GM23338 (cell line): Measurements from ENCODE around the gene CCR4. TPM values are rescaled to one million over a fixed set of nuclear protein-coding genes. Genes with fewer than 3 reads are reported as not detected.

Experiments used
- ATAC-seq: fragments of 200-7000 bp; cut with Tn5 transposase; 3 replicates; pipeline ENCODE4 v1.9.1; 2020
- DNase-seq: peaks from one replicate; pipeline ENCODE4 v3.0.0-alpha.2; 2015; ENCODE audit warnings: low spot score
- H2AFZ ChIP-seq: fragments of 200-600 bp; sonication (generic); 2 replicates; pipeline ENCODE4 v1.8.0; 2016; ENCODE audit warnings: antibody characterized with exemption, mild to moderate bottlenecking, moderate library complexity
- H3F3A ChIP-seq: fragments of 200-600 bp; sonication (generic); replicated peaks from 2 replicates; pipeline ENCODE4 v1.8.0; 2017; ENCODE audit warnings: antibody characterized with exemption, mixed run types, low read depth
- H3K27ac ChIP-seq: fragments of 200-600 bp; sonication (generic); 2 replicates; pipeline ENCODE4 v1.6.1; 2016; ENCODE audit warnings: low read depth
- H3K27me3 ChIP-seq: fragments of 200-600 bp; sonication (generic); 2 replicates; pipeline ENCODE4 v1.8.0; 2016; ENCODE audit warnings: mild to moderate bottlenecking, mixed run types, moderate library complexity; ENCODE audit not compliant: insufficient read depth
- H3K36me3 ChIP-seq: fragments of 200-600 bp; sonication (generic); 2 replicates; pipeline ENCODE4 v1.8.0; 2016; ENCODE audit warnings: mild to moderate bottlenecking; ENCODE audit not compliant: insufficient read depth
- H3K4me1 ChIP-seq: fragments of 200-600 bp; sonication (generic); 2 replicates; pipeline ENCODE4 v1.8.0; 2016; ENCODE audit warnings: mild to moderate bottlenecking, moderate library complexity; ENCODE audit not compliant: insufficient read depth
- H3K4me2 ChIP-seq: fragments of 200-600 bp; sonication (generic); 2 replicates; pipeline ENCODE4 v1.7.1; 2017; ENCODE audit warnings: mixed run types
- H3K4me3 ChIP-seq: fragments of 200-600 bp; sonication (generic); 2 replicates; pipeline ENCODE4 v1.6.1; 2016; ENCODE audit warnings: mixed run types
- H3K79me2 ChIP-seq: fragments of 200-600 bp; sonication (generic); replicated peaks from 2 replicates; pipeline ENCODE4 v1.8.0; 2017; ENCODE audit warnings: mild to moderate bottlenecking; ENCODE audit not compliant: insufficient read depth
- H3K9me2 ChIP-seq: fragments of 200-600 bp; sonication (generic); 2 replicates; pipeline ENCODE4 v1.8.0; 2017; ENCODE audit not compliant: insufficient read depth
- H4K20me1 ChIP-seq: fragments of 200-600 bp; sonication (generic); replicated peaks from 2 replicates; pipeline ENCODE4 v1.8.0; 2017; ENCODE audit warnings: mild to moderate bottlenecking; ENCODE audit not compliant: insufficient read depth
- H3K27ac Mint-ChIP-seq: 2 replicates; pipeline ENCODE4 v1.8.0; 2020; ENCODE audit warnings: inconsistent platforms, mild to moderate bottlenecking, moderate library complexity, mixed read lengths
- H3K27me3 Mint-ChIP-seq: 3 replicates; pipeline ENCODE4 v1.8.0; 2022; ENCODE audit warnings: low read depth, mild to moderate bottlenecking, moderate library complexity, mixed read lengths, inconsistent platforms; ENCODE audit not compliant: insufficient read depth, poor library complexity
- H3K36me3 Mint-ChIP-seq: 3 replicates; pipeline ENCODE4 v1.8.0; 2021; ENCODE audit warnings: low read depth, mild to moderate bottlenecking, inconsistent platforms, moderate library complexity, mixed read lengths
- H3K4me1 Mint-ChIP-seq: 3 replicates; pipeline ENCODE4 v1.8.0; 2020; ENCODE audit warnings: mild to moderate bottlenecking, inconsistent platforms, mixed read lengths
- H3K4me3 Mint-ChIP-seq: 3 replicates; pipeline ENCODE4 v1.8.0; 2021; ENCODE audit warnings: moderate library complexity, mild to moderate bottlenecking, inconsistent platforms, mixed read lengths
- H3K9me3 Mint-ChIP-seq: 3 replicates; pipeline ENCODE4 v1.8.0; 2020; ENCODE audit warnings: moderate library complexity, mild to moderate bottlenecking, inconsistent platforms, mixed read lengths
- CREB1 ChIP-seq: fragments of 250-450 bp; sonication (Bioruptor Pico); IDR thresholded peaks from 2 replicates; pipeline ENCODE4 v1.5.0; 2020; ENCODE audit warnings: low read depth, mild to moderate bottlenecking, moderate library complexity
- CTCF ChIP-seq, 2 experiments: fragments of 200-600 bp in 1 of 2; sonication (generic) in 1 of 2; conservative IDR thresholded peaks; 2 replicates each; pipeline versions ENCODE4 v1.5.1 to v1.6.1; 2016 to 2017; ENCODE audit warnings: antibody characterized with exemption in 2 of 2, low read depth in 2 of 2, mild to moderate bottlenecking in 2 of 2, moderate library complexity in 1 of 2
- EZH2 ChIP-seq: fragments of 200-600 bp; sonication (generic); IDR thresholded peaks from one replicate; pipeline ENCODE4 v1.8.0; 2017; ENCODE audit warnings: antibody characterized with exemption, mild to moderate bottlenecking, low read depth; ENCODE audit not compliant: unreplicated experiment
- EZH2phosphoT487 ChIP-seq: fragments of 200-600 bp; sonication (generic); IDR thresholded peaks from one replicate; pipeline ENCODE4 v1.8.1; 2018; ENCODE audit warnings: antibody characterized with exemption; ENCODE audit not compliant: unreplicated experiment
- JUNB ChIP-seq: IDR thresholded peaks from one replicate; pipeline ENCODE4 v1.6.1; 2016; ENCODE audit warnings: antibody characterized with exemption; ENCODE audit not compliant: unreplicated experiment
- NANOG ChIP-seq: IDR thresholded peaks from 2 replicates; pipeline ENCODE4 v1.6.1; 2016; ENCODE audit warnings: antibody characterized with exemption, borderline replicate concordance
- POLR2AphosphoS5 ChIP-seq: IDR thresholded peaks from 2 replicates; pipeline ENCODE4 v1.6.1; 2016; ENCODE audit warnings: antibody characterized with exemption, low read depth
- REST ChIP-seq: IDR thresholded peaks from one replicate; pipeline ENCODE4 v1.6.1; 2018; ENCODE audit warnings: antibody characterized with exemption; ENCODE audit not compliant: unreplicated experiment
- STAT1 ChIP-seq: IDR thresholded peaks from one replicate; pipeline ENCODE4 v1.6.1; 2016; ENCODE audit warnings: antibody characterized with exemption; ENCODE audit not compliant: unreplicated experiment
- ZNF114 ChIP-seq: fragments of 250-450 bp; sonication (Bioruptor Pico); IDR thresholded peaks from 2 replicates; pipeline ENCODE4 v1.5.0; 2020; ENCODE audit warnings: mild to moderate bottlenecking, moderate library complexity
- ZNF331 ChIP-seq: fragments of 250-450 bp; sonication (Bioruptor Pico); IDR thresholded peaks from 2 replicates; pipeline ENCODE4 v1.5.0; 2020; ENCODE audit warnings: low read depth, mild to moderate bottlenecking, moderate library complexity
- polyA plus RNA-seq: library from polyadenylated mRNA; unstranded; fragments of >200 nt; fragmentation: Nextera tagmentation; extraction: Ambion mirVana; gene quantifications from 2 replicates; pipeline ENCODE4 v1.2.1, GENCODE V29; 2016
- total RNA-seq: library from RNA; depleted of rRNA; stranded (reverse); fragments of >200 nt; shearing (Covaris generic); gene quantifications from 2 replicates; pipeline ENCODE4 v1.2.3, GENCODE V29; 2014
- TF ChIP-seq, protein P1 (sequence below): IDR thresholded peaks from 2 replicates; pipeline ENCODE4 v1.6.1; 2016; ENCODE audit warnings: antibody characterized with exemption
- TF ChIP-seq, protein P2 (sequence below): fragments of 250-450 bp; sonication (Bioruptor Pico); IDR thresholded peaks from 2 replicates; pipeline ENCODE4 v1.5.0; 2020; ENCODE audit warnings: mild to moderate bottlenecking, moderate library complexity

The CCR4 gene
- total and polyA plus RNA-seq, 2 experiments from 2014 or later, result 0.10 to 0.35 TPM

GRCh38 chr3:32975891-32976595, 24.6 kb downstream of the CCR4 start:
- H3K9me2 ChIP-seq, result no peaks in the 10 kb centered on the region
- H3K4me3 Mint-ChIP-seq, result no peak overlapping the region
- no peaks in the 10 kb centered on the region for H3K4me1 ChIP-seq
- H3K4me1 Mint-ChIP-seq, result peaks cover 5% of the 10 kb centered on the region; the same call in 1 of the 3 replicates
- H4K20me1 ChIP-seq, result no peaks in the 10 kb centered on the region
- peak overlapping the region; percentile 63; the same call in 1 of the 2 replicates for H2AFZ ChIP-seq
- no peaks in the 10 kb centered on the region for H3K9me3 Mint-ChIP-seq
- no peak for DNase-seq
- H3K27me3 ChIP-seq, result no peaks in the 10 kb centered on the region
- no peaks in the 10 kb centered on the region for H3K36me3 Mint-ChIP-seq
- no peak overlapping the region for H3K27ac ChIP-seq
- TF ChIP-seq JUNB, result no peak
- no peak for TF ChIP-seq POLR2AphosphoS5
- TF ChIP-seq, protein P1, sequence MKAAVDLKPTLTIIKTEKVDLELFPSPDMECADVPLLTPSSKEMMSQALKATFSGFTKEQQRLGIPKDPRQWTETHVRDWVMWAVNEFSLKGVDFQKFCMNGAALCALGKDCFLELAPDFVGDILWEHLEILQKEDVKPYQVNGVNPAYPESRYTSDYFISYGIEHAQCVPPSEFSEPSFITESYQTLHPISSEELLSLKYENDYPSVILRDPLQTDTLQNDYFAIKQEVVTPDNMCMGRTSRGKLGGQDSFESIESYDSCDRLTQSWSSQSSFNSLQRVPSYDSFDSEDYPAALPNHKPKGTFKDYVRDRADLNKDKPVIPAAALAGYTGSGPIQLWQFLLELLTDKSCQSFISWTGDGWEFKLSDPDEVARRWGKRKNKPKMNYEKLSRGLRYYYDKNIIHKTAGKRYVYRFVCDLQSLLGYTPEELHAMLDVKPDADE, result no peak
- TF ChIP-seq ZNF114 (CRISPR knock-in tag), result no peak
- TF ChIP-seq CREB1 (CRISPR knock-in tag), result no peak
- no peak for TF ChIP-seq EZH2phosphoT487
- TF ChIP-seq NANOG, result no peak
- TF ChIP-seq EZH2, result no peak
- TF ChIP-seq REST, result no peak
- TF ChIP-seq, protein P2, sequence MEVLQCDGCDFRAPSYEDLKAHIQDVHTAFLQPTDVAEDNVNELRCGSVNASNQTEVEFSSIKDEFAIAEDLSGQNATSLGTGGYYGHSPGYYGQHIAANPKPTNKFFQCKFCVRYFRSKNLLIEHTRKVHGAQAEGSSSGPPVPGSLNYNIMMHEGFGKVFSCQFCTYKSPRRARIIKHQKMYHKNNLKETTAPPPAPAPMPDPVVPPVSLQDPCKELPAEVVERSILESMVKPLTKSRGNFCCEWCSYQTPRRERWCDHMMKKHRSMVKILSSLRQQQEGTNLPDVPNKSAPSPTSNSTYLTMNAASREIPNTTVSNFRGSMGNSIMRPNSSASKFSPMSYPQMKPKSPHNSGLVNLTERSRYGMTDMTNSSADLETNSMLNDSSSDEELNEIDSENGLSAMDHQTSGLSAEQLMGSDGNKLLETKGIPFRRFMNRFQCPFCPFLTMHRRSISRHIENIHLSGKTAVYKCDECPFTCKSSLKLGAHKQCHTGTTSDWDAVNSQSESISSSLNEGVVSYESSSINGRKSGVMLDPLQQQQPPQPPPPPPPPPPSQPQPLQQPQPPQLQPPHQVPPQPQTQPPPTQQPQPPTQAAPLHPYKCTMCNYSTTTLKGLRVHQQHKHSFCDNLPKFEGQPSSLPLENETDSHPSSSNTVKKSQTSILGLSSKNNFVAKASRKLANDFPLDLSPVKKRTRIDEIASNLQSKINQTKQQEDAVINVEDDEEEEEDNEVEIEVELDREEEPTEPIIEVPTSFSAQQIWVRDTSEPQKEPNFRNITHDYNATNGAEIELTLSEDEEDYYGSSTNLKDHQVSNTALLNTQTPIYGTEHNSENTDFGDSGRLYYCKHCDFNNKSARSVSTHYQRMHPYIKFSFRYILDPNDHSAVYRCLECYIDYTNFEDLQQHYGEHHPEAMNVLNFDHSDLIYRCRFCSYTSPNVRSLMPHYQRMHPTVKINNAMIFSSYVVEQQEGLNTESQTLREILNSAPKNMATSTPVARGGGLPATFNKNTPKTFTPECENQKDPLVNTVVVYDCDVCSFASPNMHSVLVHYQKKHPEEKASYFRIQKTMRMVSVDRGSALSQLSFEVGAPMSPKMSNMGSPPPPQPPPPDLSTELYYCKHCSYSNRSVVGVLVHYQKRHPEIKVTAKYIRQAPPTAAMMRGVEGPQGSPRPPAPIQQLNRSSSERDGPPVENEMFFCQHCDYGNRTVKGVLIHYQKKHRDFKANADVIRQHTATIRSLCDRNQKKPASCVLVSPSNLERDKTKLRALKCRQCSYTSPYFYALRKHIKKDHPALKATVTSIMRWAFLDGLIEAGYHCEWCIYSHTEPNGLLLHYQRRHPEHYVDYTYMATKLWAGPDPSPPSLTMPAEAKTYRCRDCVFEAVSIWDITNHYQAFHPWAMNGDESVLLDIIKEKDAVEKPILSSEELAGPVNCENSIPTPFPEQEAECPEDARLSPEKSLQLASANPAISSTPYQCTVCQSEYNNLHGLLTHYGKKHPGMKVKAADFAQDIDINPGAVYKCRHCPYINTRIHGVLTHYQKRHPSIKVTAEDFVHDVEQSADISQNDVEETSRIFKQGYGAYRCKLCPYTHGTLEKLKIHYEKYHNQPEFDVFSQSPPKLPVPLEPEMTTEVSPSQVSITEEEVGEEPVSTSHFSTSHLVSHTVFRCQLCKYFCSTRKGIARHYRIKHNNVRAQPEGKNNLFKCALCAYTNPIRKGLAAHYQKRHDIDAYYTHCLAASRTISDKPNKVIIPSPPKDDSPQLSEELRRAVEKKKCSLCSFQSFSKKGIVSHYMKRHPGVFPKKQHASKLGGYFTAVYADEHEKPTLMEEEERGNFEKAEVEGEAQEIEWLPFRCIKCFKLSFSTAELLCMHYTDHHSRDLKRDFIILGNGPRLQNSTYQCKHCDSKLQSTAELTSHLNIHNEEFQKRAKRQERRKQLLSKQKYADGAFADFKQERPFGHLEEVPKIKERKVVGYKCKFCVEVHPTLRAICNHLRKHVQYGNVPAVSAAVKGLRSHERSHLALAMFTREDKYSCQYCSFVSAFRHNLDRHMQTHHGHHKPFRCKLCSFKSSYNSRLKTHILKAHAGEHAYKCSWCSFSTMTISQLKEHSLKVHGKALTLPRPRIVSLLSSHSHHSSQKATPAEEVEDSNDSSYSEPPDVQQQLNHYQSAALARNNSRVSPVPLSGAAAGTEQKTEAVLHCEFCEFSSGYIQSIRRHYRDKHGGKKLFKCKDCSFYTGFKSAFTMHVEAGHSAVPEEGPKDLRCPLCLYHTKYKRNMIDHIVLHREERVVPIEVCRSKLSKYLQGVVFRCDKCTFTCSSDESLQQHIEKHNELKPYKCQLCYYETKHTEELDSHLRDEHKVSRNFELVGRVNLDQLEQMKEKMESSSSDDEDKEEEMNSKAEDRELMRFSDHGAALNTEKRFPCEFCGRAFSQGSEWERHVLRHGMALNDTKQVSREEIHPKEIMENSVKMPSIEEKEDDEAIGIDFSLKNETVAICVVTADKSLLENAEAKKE, result no peak
- TF ChIP-seq CTCF (conservative IDR thresholded peaks at IDR 0.05; ENCODE audit: low read depth in 2 of 2), result no peak
- no peak for TF ChIP-seq STAT1
- no peak for TF ChIP-seq ZNF331 (CRISPR knock-in tag)
- H3K4me3 ChIP-seq, result no peak overlapping the region
- H3K27ac Mint-ChIP-seq, result no peak overlapping the region
- no peaks in the 10 kb centered on the region for H3K27me3 Mint-ChIP-seq
- no peak overlapping the region for H3K4me2 ChIP-seq
- H3F3A ChIP-seq, result no peaks in the 10 kb centered on the region
- no peaks in the 10 kb centered on the region for H3K79me2 ChIP-seq
- no peak for ATAC-seq
- no peaks in the 10 kb centered on the region for H3K36me3 ChIP-seq
